WTC11 (cell line): ENCODE results near the gene CYP24A1.

Source experiments
- TF ChIP-seq, protein P1 (sequence below): fragments of 200-600 bp; IDR thresholded peaks from 2 replicates; pipeline ENCODE4 v1.8.0; 2022; ENCODE audit warnings: antibody characterized with exemption
- TF ChIP-seq, protein P2 (sequence below): sonication (generic); formaldehyde crosslinking; IDR thresholded peaks from 2 replicates; pipeline ENCODE4 v1.8.1; 2022; ENCODE audit warnings: low read depth, missing genetic modification reagents, borderline replicate concordance

GRCh38 chr20:54161821-54162149, 12.0 kb downstream of the CYP24A1 start:
- TF ChIP-seq, protein P1, sequence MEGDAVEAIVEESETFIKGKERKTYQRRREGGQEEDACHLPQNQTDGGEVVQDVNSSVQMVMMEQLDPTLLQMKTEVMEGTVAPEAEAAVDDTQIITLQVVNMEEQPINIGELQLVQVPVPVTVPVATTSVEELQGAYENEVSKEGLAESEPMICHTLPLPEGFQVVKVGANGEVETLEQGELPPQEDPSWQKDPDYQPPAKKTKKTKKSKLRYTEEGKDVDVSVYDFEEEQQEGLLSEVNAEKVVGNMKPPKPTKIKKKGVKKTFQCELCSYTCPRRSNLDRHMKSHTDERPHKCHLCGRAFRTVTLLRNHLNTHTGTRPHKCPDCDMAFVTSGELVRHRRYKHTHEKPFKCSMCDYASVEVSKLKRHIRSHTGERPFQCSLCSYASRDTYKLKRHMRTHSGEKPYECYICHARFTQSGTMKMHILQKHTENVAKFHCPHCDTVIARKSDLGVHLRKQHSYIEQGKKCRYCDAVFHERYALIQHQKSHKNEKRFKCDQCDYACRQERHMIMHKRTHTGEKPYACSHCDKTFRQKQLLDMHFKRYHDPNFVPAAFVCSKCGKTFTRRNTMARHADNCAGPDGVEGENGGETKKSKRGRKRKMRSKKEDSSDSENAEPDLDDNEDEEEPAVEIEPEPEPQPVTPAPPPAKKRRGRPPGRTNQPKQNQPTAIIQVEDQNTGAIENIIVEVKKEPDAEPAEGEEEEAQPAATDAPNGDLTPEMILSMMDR = no peak
- TF ChIP-seq, protein P2, sequence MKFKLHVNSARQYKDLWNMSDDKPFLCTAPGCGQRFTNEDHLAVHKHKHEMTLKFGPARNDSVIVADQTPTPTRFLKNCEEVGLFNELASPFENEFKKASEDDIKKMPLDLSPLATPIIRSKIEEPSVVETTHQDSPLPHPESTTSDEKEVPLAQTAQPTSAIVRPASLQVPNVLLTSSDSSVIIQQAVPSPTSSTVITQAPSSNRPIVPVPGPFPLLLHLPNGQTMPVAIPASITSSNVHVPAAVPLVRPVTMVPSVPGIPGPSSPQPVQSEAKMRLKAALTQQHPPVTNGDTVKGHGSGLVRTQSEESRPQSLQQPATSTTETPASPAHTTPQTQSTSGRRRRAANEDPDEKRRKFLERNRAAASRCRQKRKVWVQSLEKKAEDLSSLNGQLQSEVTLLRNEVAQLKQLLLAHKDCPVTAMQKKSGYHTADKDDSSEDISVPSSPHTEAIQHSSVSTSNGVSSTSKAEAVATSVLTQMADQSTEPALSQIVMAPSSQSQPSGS (CRISPR knock-in tag) = no peak
